ENCODE measurements around the gene LIFR. TPM values are rescaled to one million over a fixed set of nuclear protein-coding genes. Genes with fewer than 3 reads are reported as not detected.
"Not testable (repeated sequence)": the region's sequence is repeated elsewhere in the genome, so short reads cannot be mapped to it uniquely, and the experiment has no call there.

The LIFR gene
- total RNA-seq, 1 donor from 2014 or later: 16.0 TPM

DNA sequence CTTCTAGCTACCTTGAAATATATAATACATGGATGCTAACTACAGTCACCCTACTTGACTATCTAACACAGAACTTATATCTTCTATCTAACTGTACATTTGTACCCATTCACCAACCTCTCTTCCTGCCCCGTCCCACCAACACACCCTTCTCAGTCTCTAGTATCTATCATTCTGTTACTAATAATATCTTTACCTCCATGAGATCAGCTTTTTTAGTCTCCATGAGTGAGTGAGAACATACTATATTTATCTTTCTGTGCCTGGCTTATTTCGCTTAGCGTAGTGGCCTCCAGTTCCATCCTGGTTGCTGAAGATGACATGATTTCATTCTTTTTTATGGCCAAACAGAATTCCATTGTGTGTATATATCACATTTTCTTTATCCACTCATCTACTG is 37.0 kb downstream of the LIFR start:
- Histone ChIP-seq H3K27me3 (ENCODE audit: insufficient read depth, low read length) (no peaks in the 10 kb centered on the region), H4K20me1 (ENCODE audit: insufficient read depth, low read length) (no peaks in the 10 kb centered on the region), H3K4me3 (ENCODE audit: insufficient read depth, low read depth, low read length) (no peak overlapping the region), H3K79me2 (ENCODE audit: insufficient read depth, low read length) (no peaks in the 10 kb centered on the region), H3K27ac (ENCODE audit: low read depth, low read length) (no peak overlapping the region), H3K9me3 (ENCODE audit: insufficient read depth, low read depth, low read length) (no peaks in the 10 kb centered on the region), H2AFZ (ENCODE audit: low read depth, low read length) (no peak overlapping the region), H3K9ac (ENCODE audit: low read length) (no peak overlapping the region), H3K36me3 (ENCODE audit: insufficient read depth, low read length) (no peaks in the 10 kb centered on the region), H3K4me2 (ENCODE audit: low read length) (no peak overlapping the region), H3K4me1 (ENCODE audit: insufficient read depth, low read length) (no peaks in the 10 kb centered on the region)
- H3K36me3 Mint-ChIP-seq (ENCODE audit: low read depth, unreplicated experiment): peaks cover 25% of the 10 kb centered on the region
- no peak overlapping the region for H3K27ac Mint-ChIP-seq (ENCODE audit: unreplicated experiment)
- TF ChIP-seq, protein P1, sequence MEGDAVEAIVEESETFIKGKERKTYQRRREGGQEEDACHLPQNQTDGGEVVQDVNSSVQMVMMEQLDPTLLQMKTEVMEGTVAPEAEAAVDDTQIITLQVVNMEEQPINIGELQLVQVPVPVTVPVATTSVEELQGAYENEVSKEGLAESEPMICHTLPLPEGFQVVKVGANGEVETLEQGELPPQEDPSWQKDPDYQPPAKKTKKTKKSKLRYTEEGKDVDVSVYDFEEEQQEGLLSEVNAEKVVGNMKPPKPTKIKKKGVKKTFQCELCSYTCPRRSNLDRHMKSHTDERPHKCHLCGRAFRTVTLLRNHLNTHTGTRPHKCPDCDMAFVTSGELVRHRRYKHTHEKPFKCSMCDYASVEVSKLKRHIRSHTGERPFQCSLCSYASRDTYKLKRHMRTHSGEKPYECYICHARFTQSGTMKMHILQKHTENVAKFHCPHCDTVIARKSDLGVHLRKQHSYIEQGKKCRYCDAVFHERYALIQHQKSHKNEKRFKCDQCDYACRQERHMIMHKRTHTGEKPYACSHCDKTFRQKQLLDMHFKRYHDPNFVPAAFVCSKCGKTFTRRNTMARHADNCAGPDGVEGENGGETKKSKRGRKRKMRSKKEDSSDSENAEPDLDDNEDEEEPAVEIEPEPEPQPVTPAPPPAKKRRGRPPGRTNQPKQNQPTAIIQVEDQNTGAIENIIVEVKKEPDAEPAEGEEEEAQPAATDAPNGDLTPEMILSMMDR (IDR thresholded peaks at IDR 0.05; ENCODE audit: insufficient read depth, low read depth, low read length): no peak
- H3K9me3 Mint-ChIP-seq (ENCODE audit: unreplicated experiment): peaks cover 9% of the 10 kb centered on the region
- H3K4me1 Mint-ChIP-seq (ENCODE audit: low read depth, unreplicated experiment): peaks cover 1% of the 10 kb centered on the region
- FAIRE-seq (no peak), DNase-seq (ENCODE audit: low read depth) (no peak)
- H3K27me3 Mint-ChIP-seq (ENCODE audit: low read depth, unreplicated experiment): no peaks in the 10 kb centered on the region
- no peak overlapping the region for H3K4me3 Mint-ChIP-seq (ENCODE audit: unreplicated experiment)

DNA sequence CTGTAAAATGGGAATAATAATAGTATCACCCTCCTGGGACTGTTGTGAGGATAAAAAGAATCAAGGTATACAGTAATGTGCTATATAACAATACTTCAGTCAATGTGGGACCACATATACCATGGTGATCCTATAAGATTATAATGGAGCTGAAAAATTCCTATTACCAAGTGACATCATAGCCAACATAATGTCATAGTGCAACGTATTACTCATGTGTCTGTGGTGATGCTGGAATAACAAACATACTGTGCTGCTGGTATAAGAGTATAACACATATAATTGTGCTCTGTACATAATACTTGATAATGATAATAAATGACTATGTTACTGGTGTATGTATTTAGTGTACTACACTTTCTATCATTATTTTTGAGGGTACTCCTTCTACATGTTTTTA is 38.1 kb downstream of the LIFR start:
- no peak for FAIRE-seq

DNA sequence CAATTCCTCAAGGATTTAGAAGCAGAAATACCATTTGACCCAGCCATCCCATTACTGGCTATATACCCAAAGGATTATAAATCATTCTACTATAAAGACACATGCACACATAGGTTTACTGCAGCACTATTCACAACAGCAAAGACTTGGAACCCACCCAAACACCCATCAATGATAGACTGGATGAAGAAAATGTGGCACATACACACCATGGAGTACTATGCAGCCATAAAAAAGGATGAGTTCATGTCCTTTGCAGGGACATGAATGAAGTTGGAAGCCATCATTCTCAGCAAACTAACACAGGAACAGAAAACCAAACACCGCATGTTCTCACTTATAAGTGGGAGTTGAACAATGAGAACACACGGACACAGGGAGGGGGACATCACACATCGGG is 39.8 kb downstream of the LIFR start:
- H3K4me3 Mint-ChIP-seq (ENCODE audit: unreplicated experiment); H4K20me1 ChIP-seq (ENCODE audit: insufficient read depth, low read length); H3K4me3 ChIP-seq (ENCODE audit: insufficient read depth, low read depth, low read length); DNase-seq (ENCODE audit: low read depth); FAIRE-seq; H2AFZ ChIP-seq (ENCODE audit: low read depth, low read length); H3K9me3 Mint-ChIP-seq (ENCODE audit: unreplicated experiment); H3K27me3 Mint-ChIP-seq (ENCODE audit: low read depth, unreplicated experiment); H3K36me3 ChIP-seq (ENCODE audit: insufficient read depth, low read length); H3K27ac Mint-ChIP-seq (ENCODE audit: unreplicated experiment); H3K9ac ChIP-seq (ENCODE audit: low read length); H3K9me3 ChIP-seq (ENCODE audit: insufficient read depth, low read depth, low read length); H3K4me2 ChIP-seq (ENCODE audit: low read length); H3K4me1 Mint-ChIP-seq (ENCODE audit: low read depth, unreplicated experiment); H3K79me2 ChIP-seq (ENCODE audit: insufficient read depth, low read length); H3K27ac ChIP-seq (ENCODE audit: low read depth, low read length); H3K27me3 ChIP-seq (ENCODE audit: insufficient read depth, low read length); H3K4me1 ChIP-seq (ENCODE audit: insufficient read depth, low read length): not testable (repeated sequence)
- H3K36me3 Mint-ChIP-seq (ENCODE audit: low read depth, unreplicated experiment): peaks cover 20% of the 10 kb centered on the region

More for the DNA sequence above, 38.1 kb downstream of the LIFR start:
- Histone ChIP-seq H3K9me3 (ENCODE audit: insufficient read depth, low read depth, low read length) (no peaks in the 10 kb centered on the region), H3K79me2 (ENCODE audit: insufficient read depth, low read length) (no peaks in the 10 kb centered on the region), H3K4me1 (ENCODE audit: insufficient read depth, low read length) (no peaks in the 10 kb centered on the region), H3K27ac (ENCODE audit: low read depth, low read length) (no peak overlapping the region), H3K36me3 (ENCODE audit: insufficient read depth, low read length) (no peaks in the 10 kb centered on the region), H4K20me1 (ENCODE audit: insufficient read depth, low read length) (no peaks in the 10 kb centered on the region), H3K4me3 (ENCODE audit: insufficient read depth, low read depth, low read length) (no peak overlapping the region), H3K9ac (ENCODE audit: low read length) (no peak overlapping the region), H3K4me2 (ENCODE audit: low read length) (no peak overlapping the region), H3K27me3 (ENCODE audit: insufficient read depth, low read length) (no peaks in the 10 kb centered on the region), H2AFZ (ENCODE audit: low read depth, low read length) (no peak overlapping the region)
- no peak overlapping the region for H3K4me3 Mint-ChIP-seq (ENCODE audit: unreplicated experiment)
- TF ChIP-seq, protein P1 (IDR thresholded peaks at IDR 0.05; ENCODE audit: insufficient read depth, low read depth, low read length): no peak
- TF ChIP-seq EZH2 (IDR thresholded peaks at IDR 0.05; ENCODE audit: insufficient read depth, low read length): no peak
- H3K27ac Mint-ChIP-seq (ENCODE audit: unreplicated experiment): no peak overlapping the region
- DNase-seq (ENCODE audit: low read depth): no peak
- peaks cover 22% of the 10 kb centered on the region for H3K36me3 Mint-ChIP-seq (ENCODE audit: low read depth, unreplicated experiment)
- H3K4me1 Mint-ChIP-seq (ENCODE audit: low read depth, unreplicated experiment): no peaks in the 10 kb centered on the region
- no peaks in the 10 kb centered on the region for H3K27me3 Mint-ChIP-seq (ENCODE audit: low read depth, unreplicated experiment)
- peaks cover 9% of the 10 kb centered on the region for H3K9me3 Mint-ChIP-seq (ENCODE audit: unreplicated experiment)
